ENCODE measurements around the gene GALNT14. TPM values are rescaled to one million over a fixed set of nuclear protein-coding genes. Genes with fewer than 3 reads are reported as not detected.

Gene GALNT14
- total RNA-seq, 2 donors from 2014 or later, result 1.6 TPM; not detected in 1

DNA sequence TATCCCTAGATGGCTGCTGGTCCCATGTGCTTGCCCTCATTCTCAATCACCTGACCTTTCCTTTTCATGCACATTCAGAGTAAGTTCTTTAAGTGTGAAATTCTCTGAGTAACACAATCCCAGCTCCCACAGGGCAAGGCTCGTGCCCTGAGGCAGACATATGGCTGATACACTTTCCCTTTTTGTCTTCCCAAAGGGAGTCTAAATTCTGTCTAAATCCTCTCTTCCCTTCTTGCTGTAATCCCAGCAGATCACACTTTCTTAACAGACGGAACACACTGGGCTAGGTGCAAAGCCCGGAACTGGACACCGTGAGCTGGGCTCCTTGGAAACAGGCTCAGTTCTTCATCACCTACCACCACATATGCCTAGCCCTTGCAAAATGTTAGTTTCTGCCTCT is 147.6 kb downstream of the GALNT14 start:
- Histone ChIP-seq H3K9me3 (no peaks in the 10 kb centered on the region), H3K27me3 (replicated peaks; ENCODE audit: insufficient read depth) (no peaks in the 10 kb centered on the region), H3K4me3 (no peak overlapping the region), H3K4me1 (ENCODE audit: control insufficient read depth in 1 of 2, low read depth in 2 of 2) (no peaks in the 10 kb centered on the region), H3K27ac (no peak overlapping the region), H3K36me3 (no peaks in the 10 kb centered on the region)
- ATAC-seq (ENCODE audit: insufficient number of reproducible peaks, low FRiP score, low read depth) (no peak), DNase-seq (ENCODE audit: low spot score) (no peak)
- TF ChIP-seq, protein P1, sequence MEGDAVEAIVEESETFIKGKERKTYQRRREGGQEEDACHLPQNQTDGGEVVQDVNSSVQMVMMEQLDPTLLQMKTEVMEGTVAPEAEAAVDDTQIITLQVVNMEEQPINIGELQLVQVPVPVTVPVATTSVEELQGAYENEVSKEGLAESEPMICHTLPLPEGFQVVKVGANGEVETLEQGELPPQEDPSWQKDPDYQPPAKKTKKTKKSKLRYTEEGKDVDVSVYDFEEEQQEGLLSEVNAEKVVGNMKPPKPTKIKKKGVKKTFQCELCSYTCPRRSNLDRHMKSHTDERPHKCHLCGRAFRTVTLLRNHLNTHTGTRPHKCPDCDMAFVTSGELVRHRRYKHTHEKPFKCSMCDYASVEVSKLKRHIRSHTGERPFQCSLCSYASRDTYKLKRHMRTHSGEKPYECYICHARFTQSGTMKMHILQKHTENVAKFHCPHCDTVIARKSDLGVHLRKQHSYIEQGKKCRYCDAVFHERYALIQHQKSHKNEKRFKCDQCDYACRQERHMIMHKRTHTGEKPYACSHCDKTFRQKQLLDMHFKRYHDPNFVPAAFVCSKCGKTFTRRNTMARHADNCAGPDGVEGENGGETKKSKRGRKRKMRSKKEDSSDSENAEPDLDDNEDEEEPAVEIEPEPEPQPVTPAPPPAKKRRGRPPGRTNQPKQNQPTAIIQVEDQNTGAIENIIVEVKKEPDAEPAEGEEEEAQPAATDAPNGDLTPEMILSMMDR (IDR thresholded peaks at IDR 0.05), result no peak

- DNase-seq (ENCODE audit: low spot score) (no peak), ATAC-seq (ENCODE audit: insufficient number of reproducible peaks, low FRiP score, low read depth) (no peak)
- no peaks in the 10 kb centered on the region for H3K9me3 ChIP-seq
- no peaks in the 10 kb centered on the region for H3K4me1 ChIP-seq (ENCODE audit: control insufficient read depth in 1 of 2, low read depth in 2 of 2)
- no peak overlapping the region for H3K4me3 ChIP-seq
- H3K36me3 ChIP-seq, result no peaks in the 10 kb centered on the region
- no peak overlapping the region for H3K27ac ChIP-seq
- no peaks in the 10 kb centered on the region for H3K27me3 ChIP-seq (replicated peaks; ENCODE audit: insufficient read depth)
- TF ChIP-seq, protein P1 (IDR thresholded peaks at IDR 0.05), result no peak
These were observed 148.1 kb downstream of the GALNT14 start for GRCh38 chr2:30990176-30990575.

- ATAC-seq (ENCODE audit: insufficient number of reproducible peaks, low FRiP score, low read depth), result no peak
- H3K4me1 ChIP-seq (ENCODE audit: control insufficient read depth in 1 of 2, low read depth in 2 of 2), result no peaks in the 10 kb centered on the region
- H3K27ac ChIP-seq, result no peak overlapping the region
- TF ChIP-seq, protein P1 (IDR thresholded peaks at IDR 0.05), result no peak
- DNase-seq (ENCODE audit: low spot score), result no peak
- no peaks in the 10 kb centered on the region for H3K27me3 ChIP-seq (replicated peaks; ENCODE audit: insufficient read depth)
- H3K4me3 ChIP-seq, result no peak overlapping the region
- H3K9me3 ChIP-seq, result no peaks in the 10 kb centered on the region
- H3K36me3 ChIP-seq, result no peaks in the 10 kb centered on the region
These were observed 148.5 kb downstream of the GALNT14 start for GRCh38 chr2:30989746-30990145.

DNA sequence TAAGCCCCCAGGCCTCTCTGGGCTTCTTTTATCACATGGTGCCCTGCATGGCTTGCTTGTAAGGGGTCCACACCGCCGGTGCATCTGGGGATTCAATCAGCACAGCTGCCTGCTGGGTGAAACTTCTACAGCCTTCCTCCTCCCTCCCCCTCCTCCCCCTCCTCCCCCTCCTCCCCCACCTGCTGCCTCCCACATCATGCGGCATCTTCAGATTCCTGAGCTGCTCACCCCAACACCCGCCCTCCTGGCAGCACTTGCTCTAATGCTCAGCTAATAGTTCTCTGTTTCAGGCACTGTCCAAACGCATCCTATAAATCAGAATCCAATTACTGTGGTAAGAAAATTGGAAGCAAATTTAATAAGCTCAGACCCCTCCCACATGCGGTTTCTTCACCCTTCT is 150.7 kb downstream of the GALNT14 start:
- Histone ChIP-seq H3K4me3 (no peak overlapping the region), H3K36me3 (no peaks in the 10 kb centered on the region), H3K27ac (no peak overlapping the region), H3K27me3 (replicated peaks; ENCODE audit: insufficient read depth) (no peaks in the 10 kb centered on the region), H3K4me1 (ENCODE audit: control insufficient read depth in 1 of 2, low read depth in 2 of 2) (no peaks in the 10 kb centered on the region), H3K9me3 (no peaks in the 10 kb centered on the region)
- TF ChIP-seq, protein P1 (IDR thresholded peaks at IDR 0.05), result no peak
- DNase-seq (ENCODE audit: low spot score) (no peak), ATAC-seq (ENCODE audit: insufficient number of reproducible peaks, low FRiP score, low read depth) (no peak)

GRCh38 chr2:30986231-30986580 is 152.0 kb downstream of the GALNT14 start:
- DNase-seq (ENCODE audit: low spot score) (no peak), ATAC-seq (ENCODE audit: insufficient number of reproducible peaks, low FRiP score, low read depth) (no peak)
- H3K4me1 ChIP-seq (ENCODE audit: control insufficient read depth in 1 of 2, low read depth in 2 of 2), result peaks cover 3 to 8% of the 10 kb centered on the region in 2 donors
- TF ChIP-seq, protein P1 (IDR thresholded peaks at IDR 0.05), result no peak
- no peaks in the 10 kb centered on the region for H3K27me3 ChIP-seq (replicated peaks; ENCODE audit: insufficient read depth)
- H3K36me3 ChIP-seq, result no peaks in the 10 kb centered on the region
- no peak overlapping the region for H3K27ac ChIP-seq
- H3K4me3 ChIP-seq, result no peak overlapping the region
- H3K9me3 ChIP-seq, result no peaks in the 10 kb centered on the region
